Measurements from ENCODE around the gene KCNMA1.
A peak's percentile ranks its signal among the peaks of the same experiment; 100 is the strongest.
"Not testable (repeated sequence)": the region's sequence is repeated elsewhere in the genome, so short reads cannot be mapped to it uniquely, and the experiment has no call there.

KCNMA1 gene

DNA sequence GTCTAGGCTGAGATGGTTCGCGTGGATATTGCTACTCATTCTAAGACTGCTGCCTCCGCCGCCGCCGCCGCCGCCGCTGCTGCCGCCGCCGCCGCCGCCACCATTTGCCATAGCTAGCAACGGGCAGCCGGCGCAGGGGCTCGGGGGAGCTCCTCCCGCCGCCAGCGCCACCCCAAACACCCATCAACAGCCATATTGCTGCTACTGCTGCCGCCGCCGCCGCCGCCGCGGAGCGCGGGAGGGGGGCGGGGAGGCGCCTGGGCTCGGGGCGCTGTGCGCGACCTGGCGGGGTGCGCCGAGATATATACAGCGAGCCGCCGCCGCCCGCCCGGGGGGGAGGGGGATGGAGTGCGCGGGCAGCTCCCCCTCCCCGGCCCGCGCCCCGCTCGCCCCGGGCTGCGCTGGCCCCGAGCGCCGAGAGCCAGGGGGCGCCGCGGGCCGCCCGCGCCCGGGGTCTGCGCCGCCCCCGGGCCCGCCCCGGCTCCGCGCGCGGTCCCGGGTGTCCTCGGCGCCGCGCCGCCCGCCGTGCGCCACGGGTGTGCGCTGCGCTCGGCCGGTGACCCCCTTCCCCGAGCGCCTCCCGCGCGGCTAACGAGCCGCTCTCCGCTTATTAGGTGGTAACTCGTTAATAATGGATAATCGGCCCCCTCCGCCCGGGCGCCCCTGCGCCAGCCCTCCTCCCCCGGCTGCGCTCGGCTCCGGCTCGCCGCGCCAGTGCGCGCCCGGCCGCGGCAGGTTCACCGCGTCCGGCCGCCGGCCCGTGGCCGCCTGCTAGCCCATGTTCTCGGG, at the start of gene KCNMA1:
Gene KCNMA1, minus strand, starts transcription at position 277 of the 789 bp plus-strand sequence.
- DNase-seq: peak; percentile 27 to 29

DNA sequence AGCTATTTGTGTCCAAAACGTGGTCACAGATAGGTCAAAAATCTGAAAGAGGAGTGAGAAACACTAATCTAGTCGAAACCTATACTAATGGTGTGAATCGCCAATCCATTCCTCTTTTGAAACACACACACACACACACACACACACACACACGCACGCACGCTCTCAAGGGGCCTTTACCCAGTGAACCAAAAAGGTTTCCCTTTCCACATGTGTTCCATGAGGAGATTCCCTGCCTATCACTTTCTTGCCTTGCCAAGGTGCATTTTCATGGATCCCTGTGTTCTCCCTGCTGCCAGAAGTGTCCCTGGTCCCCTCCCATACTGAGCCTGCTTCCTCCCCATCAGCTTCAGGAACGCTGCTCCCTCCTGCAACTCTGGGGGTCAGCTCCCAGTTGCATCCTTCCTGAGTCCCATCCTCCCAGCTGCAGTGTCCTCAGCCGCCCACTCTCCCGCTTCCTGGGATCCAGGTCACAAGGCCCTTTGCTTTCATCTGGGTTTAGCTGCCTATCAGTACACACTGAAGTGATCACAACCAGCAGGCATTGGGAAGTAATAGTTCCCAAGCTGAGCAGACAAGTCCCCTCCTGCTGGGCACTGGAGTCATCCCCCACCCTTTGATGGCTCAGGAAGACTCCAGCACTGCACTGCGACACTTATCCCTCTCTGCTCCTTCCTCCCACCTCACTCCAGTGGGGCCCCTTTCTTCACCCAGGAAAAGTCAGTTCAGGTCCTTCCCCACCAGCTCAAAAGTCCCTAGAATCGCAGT, 49.2 kb upstream of the KCNMA1 start:
- no peak for DNase-seq

DNA sequence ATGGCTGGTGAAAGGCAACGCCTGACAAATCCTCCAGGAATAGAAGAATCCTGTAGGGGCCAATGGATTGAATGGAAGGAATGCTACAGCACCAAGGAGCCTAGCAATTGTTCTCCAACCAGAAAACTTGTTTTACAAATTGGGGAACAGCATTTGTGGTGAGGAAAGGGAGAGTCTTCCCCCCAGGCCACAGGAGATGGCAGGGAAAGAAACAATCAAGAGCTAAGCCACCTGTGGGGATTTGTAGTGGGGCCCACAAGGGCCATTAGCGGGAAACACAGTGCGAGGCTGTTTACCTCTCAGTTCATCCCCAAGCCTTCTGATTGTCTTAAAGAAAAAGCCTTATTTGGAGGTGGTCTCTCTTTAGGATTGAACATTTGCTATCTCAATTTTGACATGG, 48.5 kb upstream of the KCNMA1 start:
- DNase-seq: no peak

DNA sequence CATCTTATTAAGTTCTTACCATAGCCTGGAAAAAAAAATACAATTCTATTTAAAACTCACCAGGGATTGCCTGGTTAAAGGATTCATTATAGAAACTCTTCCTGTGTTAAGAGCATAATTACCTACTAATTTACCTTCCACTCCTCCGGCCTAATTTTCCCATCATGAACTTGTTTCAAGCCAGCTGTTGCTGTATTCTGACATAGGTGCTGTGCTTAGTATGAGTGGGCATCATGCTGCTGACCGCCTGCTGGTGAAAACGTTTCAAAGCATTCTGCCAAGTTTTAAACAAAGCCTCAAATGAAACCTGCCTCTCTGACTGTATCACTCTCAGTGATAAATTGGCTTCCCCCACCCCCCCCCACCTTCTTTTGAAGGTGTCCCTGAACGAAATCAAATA, 47.8 kb upstream of the KCNMA1 start:
- DNase-seq: no peak

- DNase-seq: not testable (repeated sequence)
Observed at GRCh38 chr10:77683088-77683432, 45.5 kb upstream of the KCNMA1 start.

- DNase-seq: no peak
Observed at GRCh38 chr10:77682393-77683087, 44.9 kb upstream of the KCNMA1 start.

DNA sequence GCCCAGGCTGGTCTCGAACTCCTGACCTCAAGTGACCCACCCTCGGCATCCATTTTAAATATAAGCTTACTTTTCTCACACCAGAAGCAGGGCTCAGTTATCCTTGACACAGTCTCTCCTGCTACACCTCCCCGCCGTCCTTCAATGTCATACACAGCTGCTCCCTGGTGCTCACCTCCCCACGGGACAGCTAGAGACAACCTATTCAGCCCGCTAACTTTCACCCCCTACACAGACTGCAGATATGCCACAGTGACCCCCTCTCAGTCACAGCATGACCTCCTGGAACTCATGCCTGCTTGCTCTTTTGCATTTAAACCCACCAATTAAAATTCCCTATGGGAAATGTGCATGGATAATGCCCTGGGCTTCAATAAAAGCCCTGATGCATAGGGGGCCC, 44.2 kb upstream of the KCNMA1 start:
- no peak for DNase-seq

DNA sequence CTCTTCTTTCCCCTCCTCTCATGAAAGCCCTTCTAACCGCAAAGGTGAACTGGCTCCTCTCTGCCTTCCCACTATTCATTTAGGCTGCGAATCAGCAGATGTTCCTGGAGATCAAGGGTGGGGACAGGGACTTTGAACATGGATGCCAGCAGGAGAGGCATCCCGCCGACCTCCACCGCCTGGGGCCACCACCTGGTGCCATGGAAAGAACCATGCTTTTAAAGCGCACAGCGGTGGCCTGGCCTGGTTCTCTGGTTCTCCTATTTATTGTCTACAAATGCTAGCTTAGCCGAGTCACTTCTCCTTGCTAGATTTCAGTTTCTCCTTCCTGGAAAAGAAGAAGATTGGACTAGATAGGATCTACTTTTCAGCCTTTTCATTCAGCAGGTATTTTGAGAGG, 43.2 kb upstream of the KCNMA1 start:
- no peak for DNase-seq

- DNase-seq: no peak
Observed at GRCh38 chr10:77680065-77680464, 42.5 kb upstream of the KCNMA1 start.

- DNase-seq: no peak
Observed at GRCh38 chr10:77679217-77679616, 41.6 kb upstream of the KCNMA1 start.

GRCh38 chr10:77678146-77678545, 40.5 kb upstream of the KCNMA1 start:
- no peak for DNase-seq

DNA sequence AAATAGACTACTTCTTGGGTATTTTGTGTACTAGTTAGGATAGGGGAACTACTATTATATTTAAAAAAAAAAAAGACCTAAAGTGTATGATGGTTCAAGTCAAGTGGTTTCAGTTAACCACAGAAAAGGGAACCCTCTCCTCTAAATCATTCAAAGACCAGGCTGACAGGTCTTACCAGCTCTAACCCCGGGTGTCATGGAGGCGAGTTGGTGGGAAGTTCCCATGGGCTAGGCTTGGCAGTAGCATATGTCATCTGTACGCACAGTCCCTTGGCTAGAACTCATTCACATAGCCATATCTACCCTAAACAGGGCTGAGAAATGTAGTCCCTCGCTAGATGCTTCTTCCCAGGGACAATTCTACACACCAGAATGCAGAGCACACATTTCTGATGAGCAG, 37.7 kb upstream of the KCNMA1 start:
- DNase-seq: no peak

DNA sequence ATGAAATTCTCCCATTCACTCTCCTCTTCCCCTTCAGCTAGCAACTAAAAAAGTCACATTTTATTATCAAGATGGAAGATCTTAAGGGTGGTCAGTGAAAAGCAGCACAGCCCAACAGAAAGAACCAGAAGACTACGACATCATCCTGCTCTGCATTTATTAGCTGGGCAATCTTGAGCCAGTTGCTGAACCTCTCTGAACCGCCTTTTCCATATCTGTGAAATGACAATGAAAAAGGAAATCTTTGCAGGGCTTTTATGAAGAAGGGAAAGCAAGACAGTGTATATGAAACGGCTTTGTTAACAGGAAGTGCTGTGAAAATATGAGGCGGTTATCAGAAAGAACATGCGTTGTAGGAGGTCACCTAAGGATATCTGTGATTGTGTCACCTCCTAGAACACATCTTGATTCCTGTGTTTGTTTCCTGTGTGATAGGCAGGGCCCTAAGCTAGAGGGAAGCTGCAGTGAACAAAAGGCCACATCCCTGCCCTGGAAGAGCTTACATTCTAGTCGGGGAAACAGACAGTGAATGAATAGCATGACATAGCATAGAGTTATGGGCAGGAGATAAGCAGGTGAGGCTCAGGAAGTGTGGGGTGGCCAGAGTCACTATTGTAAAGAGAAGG, 36.0 kb upstream of the KCNMA1 start:
- DNase-seq: no peak

DNA sequence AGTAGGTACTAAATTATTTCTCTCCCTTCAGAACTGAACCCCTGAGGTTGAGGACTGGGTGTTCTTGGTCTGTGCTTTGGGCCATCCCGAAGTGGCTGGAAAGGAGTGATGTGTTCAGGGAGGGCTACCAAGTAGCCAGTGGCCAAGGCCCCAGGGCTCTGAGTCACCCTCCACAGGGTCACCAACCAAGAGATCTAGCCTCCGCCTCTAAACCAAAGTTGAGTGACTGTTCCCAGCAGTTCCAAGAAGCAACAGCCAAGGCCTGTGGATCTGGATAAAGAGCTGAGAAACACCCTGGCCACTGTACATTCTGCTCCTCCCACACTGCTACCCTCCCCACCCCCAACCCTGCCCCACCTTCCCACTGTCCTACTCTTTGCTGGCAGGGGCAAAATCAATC, 35.5 kb upstream of the KCNMA1 start:
- DNase-seq: no peak

GRCh38 chr10:77671594-77672252, 34.1 kb upstream of the KCNMA1 start:
- DNase-seq: no peak

- no peak for DNase-seq
Observed at GRCh38 chr10:77670817-77671443, 33.3 kb upstream of the KCNMA1 start.

DNA sequence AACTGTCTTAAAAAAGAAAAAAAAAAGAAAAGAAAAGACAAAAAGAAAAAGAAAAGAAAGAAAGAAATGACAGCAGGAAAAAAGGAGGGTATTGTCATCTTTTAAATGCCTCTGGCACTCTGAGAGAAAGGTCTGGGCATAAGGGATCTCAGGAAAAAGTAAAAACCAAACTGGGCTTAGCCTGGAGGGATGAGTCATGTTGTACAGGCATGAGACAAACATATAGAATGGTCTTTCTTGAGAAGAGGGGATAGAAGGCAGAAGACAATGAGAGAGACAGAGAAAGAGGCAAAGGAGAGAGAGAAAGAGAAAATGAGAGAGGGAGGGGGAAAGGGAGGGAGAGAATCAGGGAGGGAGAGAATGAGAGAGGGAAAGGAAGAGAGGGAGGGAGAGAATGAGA, 32.3 kb upstream of the KCNMA1 start:
- no peak for DNase-seq

- DNase-seq: no peak
Observed at GRCh38 chr10:77667426-77668324, 30.1 kb upstream of the KCNMA1 start.

- no peak for DNase-seq
Observed at GRCh38 chr10:77666821-77667220, 29.2 kb upstream of the KCNMA1 start.

GRCh38 chr10:77664696-77665095, 27.1 kb upstream of the KCNMA1 start:
- no peak for DNase-seq

DNA sequence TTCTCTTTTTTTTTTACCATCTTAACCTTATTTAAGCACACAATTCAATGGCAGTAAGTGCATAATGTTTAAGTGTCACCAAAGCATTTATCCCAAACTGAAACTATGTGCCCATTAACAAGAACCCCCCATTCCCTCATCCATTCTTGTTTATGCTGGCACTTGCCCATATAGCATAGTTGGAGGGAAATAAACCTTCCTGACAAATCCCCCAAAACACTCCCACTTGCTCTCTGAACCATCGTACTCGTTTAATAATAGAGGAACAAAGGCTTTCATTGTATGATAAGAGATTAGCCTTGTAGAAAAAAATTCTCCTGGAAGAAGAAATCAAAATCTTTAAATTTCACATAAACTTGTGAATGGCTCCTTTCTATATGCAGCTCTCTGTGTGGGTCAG, 26.4 kb upstream of the KCNMA1 start:
- no peak for DNase-seq
